HEK293 (cell line): ENCODE results near the gene FAM78A.

Experiments used
- CTCF ChIA-PET: fragments of 350-600 bp; formaldehyde crosslinking; extraction: SDS; loops from one replicate; lab custom pipeline; 2021; ENCODE audit warnings: antibody characterized with exemption; lab: Yijun Ruan, JAX
- POLR2A ChIA-PET: fragments of 300-600 bp; formaldehyde crosslinking; extraction: SDS; loops from one replicate; lab custom pipeline; 2020; ENCODE audit warnings: antibody characterized with exemption, inconsistent platforms; lab: Yijun Ruan, JAX
- H3K27ac ChIP-seq: fragments of 200-500 bp; sonication (Bioruptor generic); 2 replicates; pipeline ENCODE4 v1.5.1; 2014; ENCODE audit warnings: low read depth, low read length, control low read depth, inconsistent platforms; ENCODE audit errors: extremely low read depth
- H3K36me3 ChIP-seq, 2 experiments: fragments of 200-500 bp in 1 of 2; sonication (Bioruptor generic) in 1 of 2; 1 replicate in 1 of 2; 2 replicates in 1 of 2; pipeline ENCODE4 v1.5.1; 2014 to 2017; ENCODE audit warnings: inconsistent platforms in 2 of 2, low read length in 2 of 2; ENCODE audit not compliant: control insufficient read depth in 2 of 2, insufficient read depth in 1 of 2
- H3K4me1 ChIP-seq: fragments of 200-500 bp; sonication (Bioruptor generic); 2 replicates; pipeline ENCODE4 v1.5.1; 2014; ENCODE audit warnings: mild to moderate bottlenecking, low read length, inconsistent platforms; ENCODE audit not compliant: control insufficient read depth, insufficient read depth
- H3K4me3 ChIP-seq: 2 replicates; pipeline ENCODE4 v1.5.1; 2011; ENCODE audit warnings: low read depth, mild to moderate bottlenecking, control low read depth, low read length, moderate library complexity
- H3K9me3 ChIP-seq: fragments of 200-500 bp; sonication (Bioruptor generic); 2 replicates; pipeline ENCODE4 v1.5.1; 2014; ENCODE audit warnings: low read depth, low read length, inconsistent platforms; ENCODE audit not compliant: control insufficient read depth, insufficient read depth
- PRDM1 ChIP-seq: fragments of 450-650 bp; formaldehyde crosslinking; IDR thresholded peaks from 2 replicates; pipeline ENCODE4; 2016; ENCODE audit warnings: missing biosample characterization, missing genetic modification characterization
- SALL2 ChIP-seq: fragments of 450-650 bp; formaldehyde crosslinking; IDR thresholded peaks from 2 replicates; pipeline ENCODE4 v1.5.0; 2017; ENCODE audit warnings: missing biosample characterization, mild to moderate bottlenecking, missing genetic modification characterization, borderline replicate concordance
- SCRT1 ChIP-seq: fragments of 450-650 bp; formaldehyde crosslinking; IDR thresholded peaks from 2 replicates; pipeline ENCODE4 v1.5.1; 2016; ENCODE audit warnings: missing biosample characterization, missing genetic modification characterization, borderline replicate concordance
- ZBTB11 ChIP-seq: fragments of 450-650 bp; formaldehyde crosslinking; conservative IDR thresholded peaks from 2 replicates; pipeline ENCODE4 v1.5.1; 2016; ENCODE audit warnings: low read depth, missing biosample characterization, missing genetic modification characterization
- ZNF114 ChIP-seq: fragments of 450-650 bp; formaldehyde crosslinking; IDR thresholded peaks from 2 replicates; pipeline ENCODE4 v1.5.0; 2017; ENCODE audit warnings: missing biosample characterization, missing genetic modification characterization
- ZNF140 ChIP-seq: fragments of 450-650 bp; formaldehyde crosslinking; IDR thresholded peaks from 2 replicates; pipeline ENCODE4 v1.5.1; 2016; ENCODE audit warnings: missing biosample characterization, missing genetic modification characterization
- ZNF155 ChIP-seq: fragments of 450-650 bp; formaldehyde crosslinking; IDR thresholded peaks from 2 replicates; pipeline ENCODE4 v1.5.1; 2016; ENCODE audit warnings: missing biosample characterization, missing genetic modification characterization
- ZNF16 ChIP-seq: fragments of 450-650 bp; formaldehyde crosslinking; IDR thresholded peaks from 2 replicates; pipeline ENCODE4 v1.5.1; 2016; ENCODE audit warnings: low read depth, missing biosample characterization, missing genetic modification characterization
- ZNF184 ChIP-seq: fragments of 450-650 bp; IDR thresholded peaks from 2 replicates; pipeline ENCODE4 v1.5.1; 2018; ENCODE audit warnings: missing biosample characterization, mild to moderate bottlenecking, missing genetic modification characterization
- ZNF302 ChIP-seq: fragments of 450-650 bp; formaldehyde crosslinking; IDR thresholded peaks from 2 replicates; pipeline ENCODE4 v1.5.1; 2016; ENCODE audit warnings: missing biosample characterization, missing genetic modification characterization, low read depth
- ZNF354C ChIP-seq: fragments of 450-650 bp; formaldehyde crosslinking; IDR thresholded peaks from 2 replicates; pipeline ENCODE4 v1.5.1; 2016; ENCODE audit warnings: missing biosample characterization, missing genetic modification characterization, low read depth, borderline replicate concordance
- ZNF433 ChIP-seq: fragments of 450-650 bp; formaldehyde crosslinking; IDR thresholded peaks from 2 replicates; pipeline ENCODE4 v1.5.1; 2016; ENCODE audit warnings: missing biosample characterization, missing genetic modification characterization, low read depth
- ZNF48 ChIP-seq: fragments of 450-650 bp; formaldehyde crosslinking; IDR thresholded peaks from 2 replicates; pipeline ENCODE4 v1.5.1; 2016; ENCODE audit warnings: missing biosample characterization, missing genetic modification characterization
- ZNF596 ChIP-seq: fragments of 450-650 bp; IDR thresholded peaks from 2 replicates; pipeline ENCODE4 v1.5.0; 2018; ENCODE audit warnings: missing biosample characterization, mild to moderate bottlenecking, missing genetic modification characterization, moderate library complexity
- ZNF624 ChIP-seq: fragments of 450-650 bp; formaldehyde crosslinking; IDR thresholded peaks from 2 replicates; pipeline ENCODE4 v1.5.1; 2017; ENCODE audit warnings: missing biosample characterization, missing genetic modification characterization
- ZNF707 ChIP-seq: fragments of 450-650 bp; formaldehyde crosslinking; IDR thresholded peaks from 2 replicates; pipeline ENCODE4 v1.5.1; 2016; ENCODE audit warnings: missing biosample characterization, missing genetic modification characterization
- ZXDB ChIP-seq: fragments of 450-650 bp; formaldehyde crosslinking; IDR thresholded peaks from 2 replicates; pipeline ENCODE4 v1.5.1; 2016; ENCODE audit warnings: missing biosample characterization, missing genetic modification characterization
- TF ChIP-seq, protein P1 (sequence below): fragments of 450-650 bp; formaldehyde crosslinking; IDR thresholded peaks from 2 replicates; pipeline ENCODE4 v1.5.1; 2016; ENCODE audit warnings: missing biosample characterization, missing genetic modification characterization, borderline replicate concordance
- TF ChIP-seq, protein P2 (sequence below): sonication (generic); formaldehyde crosslinking; IDR thresholded peaks from 2 replicates; pipeline ENCODE4 v1.8.1; 2022; ENCODE audit warnings: mild to moderate bottlenecking, moderate library complexity, missing genetic modification reagents
- TF ChIP-seq, protein P3 (sequence below): fragments of 450-650 bp; formaldehyde crosslinking; IDR thresholded peaks from 2 replicates; pipeline ENCODE4 v1.5.0; 2017; ENCODE audit warnings: missing biosample characterization, missing genetic modification characterization, borderline replicate concordance

Gene FAM78A

DNA sequence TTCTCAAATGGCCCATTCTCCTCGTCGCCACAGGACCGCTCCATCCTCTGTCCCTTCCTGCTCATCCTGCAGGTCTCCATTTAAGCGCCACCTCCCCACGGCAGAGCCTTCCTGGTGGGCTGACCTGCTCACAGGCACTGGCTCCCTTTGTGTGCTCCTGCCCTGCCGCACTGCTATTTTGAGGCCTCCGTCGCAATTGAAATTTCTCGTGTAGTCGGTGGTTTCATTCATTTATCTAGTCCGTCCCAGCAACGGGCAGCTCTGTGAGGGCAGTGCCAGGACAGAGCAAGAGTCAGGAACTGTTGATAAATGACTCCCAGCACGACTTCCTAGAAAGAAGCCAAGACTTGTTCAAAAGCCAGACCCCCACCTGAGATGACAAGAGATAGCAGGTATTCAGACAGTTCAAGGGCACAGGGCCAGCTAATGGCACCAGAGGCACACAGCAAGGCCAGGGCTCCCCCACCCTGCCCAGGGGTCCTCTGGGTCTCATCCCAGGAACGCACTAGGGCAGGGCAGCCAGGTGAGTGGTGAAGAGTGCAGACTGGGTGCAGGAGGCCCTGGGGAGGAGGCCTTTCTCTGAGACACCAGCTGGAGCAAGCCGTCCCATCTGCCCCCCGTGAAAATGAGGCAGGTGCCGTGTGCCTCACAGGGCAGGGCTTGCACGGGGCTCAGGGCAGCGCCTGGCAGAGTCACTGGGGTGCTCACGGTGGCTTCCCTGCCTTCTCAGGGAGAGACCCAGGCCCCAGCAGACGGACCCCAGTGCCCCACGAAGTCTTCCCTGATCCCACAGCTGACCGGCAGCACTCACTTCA, 36.9 kb downstream of the FAM78A start:
- CTCF ChIA-PET = interaction anchor here (1.2 kb wide), 1 partner anchor 97 kb away, joined by 4 read pairs; no protein-coding TSS in a partner anchor
- peaks cover 0 to 17% of the 10 kb centered on the region in 2 experiments; a peak in 1 of 3 replicates for H3K36me3 ChIP-seq
- no peak overlapping the region for H3K27ac ChIP-seq
- no peaks in the 10 kb centered on the region for H3K9me3 ChIP-seq
- no peaks in the 10 kb centered on the region for H3K4me1 ChIP-seq
- H3K4me3 ChIP-seq = no peak overlapping the region
- POLR2A ChIA-PET = interaction anchor here (0.5 kb wide), 1 partner anchor 589 kb away, joined by 3 read pairs; no protein-coding TSS in a partner anchor
- TF ChIP-seq, protein P1, sequence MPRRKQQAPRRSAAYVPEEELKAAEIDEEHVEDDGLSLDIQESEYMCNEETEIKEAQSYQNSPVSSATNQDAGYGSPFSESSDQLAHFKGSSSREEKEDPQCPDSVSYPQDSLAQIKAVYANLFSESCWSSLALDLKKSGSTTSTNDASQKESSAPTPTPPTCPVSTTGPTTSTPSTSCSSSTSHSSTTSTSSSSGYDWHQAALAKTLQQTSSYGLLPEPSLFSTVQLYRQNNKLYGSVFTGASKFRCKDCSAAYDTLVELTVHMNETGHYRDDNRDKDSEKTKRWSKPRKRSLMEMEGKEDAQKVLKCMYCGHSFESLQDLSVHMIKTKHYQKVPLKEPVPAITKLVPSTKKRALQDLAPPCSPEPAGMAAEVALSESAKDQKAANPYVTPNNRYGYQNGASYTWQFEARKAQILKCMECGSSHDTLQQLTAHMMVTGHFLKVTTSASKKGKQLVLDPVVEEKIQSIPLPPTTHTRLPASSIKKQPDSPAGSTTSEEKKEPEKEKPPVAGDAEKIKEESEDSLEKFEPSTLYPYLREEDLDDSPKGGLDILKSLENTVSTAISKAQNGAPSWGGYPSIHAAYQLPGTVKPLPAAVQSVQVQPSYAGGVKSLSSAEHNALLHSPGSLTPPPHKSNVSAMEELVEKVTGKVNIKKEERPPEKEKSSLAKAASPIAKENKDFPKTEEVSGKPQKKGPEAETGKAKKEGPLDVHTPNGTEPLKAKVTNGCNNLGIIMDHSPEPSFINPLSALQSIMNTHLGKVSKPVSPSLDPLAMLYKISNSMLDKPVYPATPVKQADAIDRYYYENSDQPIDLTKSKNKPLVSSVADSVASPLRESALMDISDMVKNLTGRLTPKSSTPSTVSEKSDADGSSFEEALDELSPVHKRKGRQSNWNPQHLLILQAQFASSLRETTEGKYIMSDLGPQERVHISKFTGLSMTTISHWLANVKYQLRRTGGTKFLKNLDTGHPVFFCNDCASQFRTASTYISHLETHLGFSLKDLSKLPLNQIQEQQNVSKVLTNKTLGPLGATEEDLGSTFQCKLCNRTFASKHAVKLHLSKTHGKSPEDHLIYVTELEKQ = no peak
- TF ChIP-seq ZNF184 = no peak
- TF ChIP-seq ZNF707 (tag by site-specific recombination) = no peak
- TF ChIP-seq ZNF140 (tag by site-specific recombination) = no peak
- TF ChIP-seq ZBTB11 (tag by site-specific recombination) = no peak
- TF ChIP-seq ZNF624 (tag by site-specific recombination) = no peak
- TF ChIP-seq, protein P2, sequence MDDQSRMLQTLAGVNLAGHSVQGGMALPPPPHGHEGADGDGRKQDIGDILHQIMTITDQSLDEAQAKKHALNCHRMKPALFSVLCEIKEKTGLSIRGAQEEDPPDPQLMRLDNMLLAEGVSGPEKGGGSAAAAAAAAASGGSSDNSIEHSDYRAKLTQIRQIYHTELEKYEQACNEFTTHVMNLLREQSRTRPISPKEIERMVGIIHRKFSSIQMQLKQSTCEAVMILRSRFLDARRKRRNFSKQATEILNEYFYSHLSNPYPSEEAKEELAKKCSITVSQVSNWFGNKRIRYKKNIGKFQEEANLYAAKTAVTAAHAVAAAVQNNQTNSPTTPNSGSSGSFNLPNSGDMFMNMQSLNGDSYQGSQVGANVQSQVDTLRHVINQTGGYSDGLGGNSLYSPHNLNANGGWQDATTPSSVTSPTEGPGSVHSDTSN (CRISPR knock-in tag) = no peak
- TF ChIP-seq ZNF16 = no peak
- TF ChIP-seq ZNF114 (tag by site-specific recombination) = no peak
- no peak for TF ChIP-seq ZNF433 (tag by site-specific recombination)
- TF ChIP-seq SALL2 = no peak
- TF ChIP-seq ZNF302 (tag by site-specific recombination) = no peak
- TF ChIP-seq ZNF155 (tag by site-specific recombination) = no peak
- TF ChIP-seq ZNF354C (tag by site-specific recombination) = no peak

GRCh38 chr9:131238402-131239021, 37.8 kb downstream of the FAM78A start:
- TF ChIP-seq ZNF596 (tag by site-specific recombination) (no peak), SCRT1 (tag by site-specific recombination) (no peak), ZNF48 (tag by site-specific recombination) (no peak), ZXDB (no peak), PRDM1 (tag by site-specific recombination) (no peak)
- TF ChIP-seq, protein P3, sequence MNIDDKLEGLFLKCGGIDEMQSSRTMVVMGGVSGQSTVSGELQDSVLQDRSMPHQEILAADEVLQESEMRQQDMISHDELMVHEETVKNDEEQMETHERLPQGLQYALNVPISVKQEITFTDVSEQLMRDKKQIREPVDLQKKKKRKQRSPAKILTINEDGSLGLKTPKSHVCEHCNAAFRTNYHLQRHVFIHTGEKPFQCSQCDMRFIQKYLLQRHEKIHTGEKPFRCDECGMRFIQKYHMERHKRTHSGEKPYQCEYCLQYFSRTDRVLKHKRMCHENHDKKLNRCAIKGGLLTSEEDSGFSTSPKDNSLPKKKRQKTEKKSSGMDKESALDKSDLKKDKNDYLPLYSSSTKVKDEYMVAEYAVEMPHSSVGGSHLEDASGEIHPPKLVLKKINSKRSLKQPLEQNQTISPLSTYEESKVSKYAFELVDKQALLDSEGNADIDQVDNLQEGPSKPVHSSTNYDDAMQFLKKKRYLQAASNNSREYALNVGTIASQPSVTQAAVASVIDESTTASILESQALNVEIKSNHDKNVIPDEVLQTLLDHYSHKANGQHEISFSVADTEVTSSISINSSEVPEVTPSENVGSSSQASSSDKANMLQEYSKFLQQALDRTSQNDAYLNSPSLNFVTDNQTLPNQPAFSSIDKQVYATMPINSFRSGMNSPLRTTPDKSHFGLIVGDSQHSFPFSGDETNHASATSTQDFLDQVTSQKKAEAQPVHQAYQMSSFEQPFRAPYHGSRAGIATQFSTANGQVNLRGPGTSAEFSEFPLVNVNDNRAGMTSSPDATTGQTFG (tag by site-specific recombination) = no peak
- H3K4me1 ChIP-seq = no peaks in the 10 kb centered on the region
- no peaks in the 10 kb centered on the region for H3K9me3 ChIP-seq
- peaks cover 0 to 25% of the 10 kb centered on the region in 2 experiments; a peak in 1 of 3 replicates for H3K36me3 ChIP-seq
- POLR2A ChIA-PET = no interaction called here
- no peak overlapping the region for H3K27ac ChIP-seq
- no peak overlapping the region for H3K4me3 ChIP-seq
- CTCF ChIA-PET = interaction anchor here (3.1 kb wide), 1 partner anchor 98 kb away, joined by 15 read pairs; no protein-coding TSS in a partner anchor
